ENCODE measurements around the gene TENT4A. TPM values are rescaled to one million over a fixed set of nuclear protein-coding genes. Genes with fewer than 3 reads are reported as not detected.

The TENT4A gene
- total and polyA plus RNA-seq, 11 donors, result 4.3 to 20.3 (median 11.2) TPM

DNA sequence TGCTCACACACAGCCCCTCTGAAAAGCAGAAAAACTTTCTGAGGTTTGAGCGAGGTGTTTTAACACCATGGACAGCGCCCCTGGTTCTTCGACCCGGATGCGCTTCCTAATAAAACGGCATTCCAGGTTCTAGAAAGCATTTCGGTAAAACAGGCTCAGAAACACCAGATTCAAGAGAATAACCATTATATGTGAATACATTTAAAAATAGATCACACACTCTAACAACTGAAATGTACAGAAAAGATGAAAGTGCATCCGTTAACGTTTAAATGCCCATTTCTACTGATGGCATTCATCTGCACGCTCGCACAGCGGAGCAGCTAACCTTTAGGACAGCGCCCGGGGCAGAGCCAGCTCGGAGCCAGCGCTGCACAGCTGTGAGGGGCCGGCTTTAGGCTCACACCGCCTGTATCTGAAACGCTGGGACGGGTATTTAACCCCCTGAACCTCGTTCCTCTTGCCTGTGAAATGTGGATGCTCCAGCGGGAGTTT is 26.3 kb upstream of the TENT4A start:
- intact Hi-C loops (cut with DNase I), result no loop called here
- DNase-seq (no peak), ATAC-seq (peak; percentile 67 to 82 (median 74))
- peak overlapping the region in 10 of 12 donors; percentile 32 to 55 (median 38) for H3K4me3 ChIP-seq
- H3K27ac ChIP-seq, result no peak overlapping the region
- TF ChIP-seq POLR2A (IDR thresholded peaks at IDR 0.05) (no peak), CTCF (IDR thresholded peaks at IDR 0.05) (no peak)
- peaks cover 0 to 5% (median 0%) of the 10 kb centered on the region in 12 donors for H3K4me1 ChIP-seq
- H3K27me3 ChIP-seq, result peaks cover 0 to 21% (median 0%) of the 10 kb centered on the region in 9 donors
- H3K9me3 ChIP-seq, result no peaks in the 10 kb centered on the region
- no peaks in the 10 kb centered on the region for H3K36me3 ChIP-seq
- 1 to 3% (median 2%) methylated on average over 22 of the region's 22 CpGs for WGBS, 4 donors

- Histone ChIP-seq H3K4me3 (peak overlapping the region in 4 of 12 donors; percentile 36 to 53 (median 43)), H3K36me3 (no peaks in the 10 kb centered on the region), H3K27me3 (peaks cover 0 to 26% (median 0%) of the 10 kb centered on the region in 9 donors), H3K27ac (no peak overlapping the region), H3K9me3 (no peaks in the 10 kb centered on the region), H3K4me1 (peaks cover 0 to 5% (median 0%) of the 10 kb centered on the region in 12 donors)
- DNase-seq, result no peak
- 73 to 86% (median 80%) methylated on average over 9 of the region's 9 CpGs for WGBS, 4 donors
- TF ChIP-seq POLR2A (IDR thresholded peaks at IDR 0.05) (no peak), CTCF (IDR thresholded peaks at IDR 0.05) (no peak)
- intact Hi-C loops (cut with DNase I), result no loop called here
- no peak for ATAC-seq
These were observed 25.7 kb upstream of the TENT4A start for GRCh38 chr5:6687505-6687904.

DNA sequence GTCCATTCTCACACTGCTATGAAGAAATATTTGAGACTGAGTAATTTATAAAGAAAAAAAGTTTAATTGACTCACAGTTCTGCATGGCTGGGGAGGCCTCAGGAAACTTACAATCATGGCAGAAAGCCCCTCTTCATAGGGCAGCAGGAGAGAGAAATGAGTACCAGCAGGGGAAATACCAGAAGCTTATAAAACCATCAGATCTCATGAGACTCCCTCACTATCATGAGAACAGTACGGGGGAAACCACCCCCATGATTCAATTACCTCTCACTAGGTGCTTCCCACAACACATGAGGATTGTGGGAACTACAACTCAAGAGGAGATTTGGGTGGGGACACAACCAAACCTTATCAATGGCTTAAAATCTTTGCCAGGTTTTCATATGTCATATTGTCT is 20.3 kb upstream of the TENT4A start:
- peaks cover 0 to 25% (median 0%) of the 10 kb centered on the region in 9 donors for H3K27me3 ChIP-seq
- no peak overlapping the region for H3K27ac ChIP-seq
- no peaks in the 10 kb centered on the region for H3K4me1 ChIP-seq
- WGBS, 4 donors, result 58 to 66% (median 61%) methylated on average over 1 of the region's 1 CpG
- TF ChIP-seq POLR2A (IDR thresholded peaks at IDR 0.05), result no peak
- TF ChIP-seq CTCF (IDR thresholded peaks at IDR 0.05), result no peak
- H3K9me3 ChIP-seq, result no peaks in the 10 kb centered on the region
- no peaks in the 10 kb centered on the region for H3K36me3 ChIP-seq
- DNase-seq, result no peak
- ATAC-seq, result no peak
- H3K4me3 ChIP-seq, result no peak overlapping the region
- intact Hi-C loops (cut with DNase I), result no loop called here

- H3K27me3 ChIP-seq, result peaks cover 0 to 11% (median 0%) of the 10 kb centered on the region in 9 donors
- ATAC-seq (no peak), DNase-seq (no peak)
- intact Hi-C loops (cut with DNase I), result no loop called here
- no peaks in the 10 kb centered on the region for H3K9me3 ChIP-seq
- 79 to 93% (median 88%) methylated on average over 1 of the region's 1 CpG for WGBS, 4 donors
- peaks cover 0 to 4% (median 2%) of the 10 kb centered on the region in 12 donors for H3K4me1 ChIP-seq
- no peak overlapping the region for H3K27ac ChIP-seq
- no peak for TF ChIP-seq CTCF (IDR thresholded peaks at IDR 0.05)
- no peak for TF ChIP-seq POLR2A (IDR thresholded peaks at IDR 0.05)
- H3K36me3 ChIP-seq, result no peaks in the 10 kb centered on the region
- no peak overlapping the region for H3K4me3 ChIP-seq
These were observed 14.5 kb upstream of the TENT4A start for GRCh38 chr5:6698696-6699095.
